K562 (cell line): ENCODE measurements around the gene SPNS2. TPM values are rescaled to one million over a fixed set of nuclear protein-coding genes. Genes with fewer than 3 reads are reported as not detected.

Experiments
- ATAC-seq: fragments of 200-7000 bp; cut with Tn5 transposase; 3 replicates; pipeline ENCODE4 v1.9.1; 2020; ENCODE audit warnings: moderate library complexity
- BruUV-seq: library from RNA; stranded (reverse); fragments of 400-500 nt; replicated peaks from 2 replicates; lab custom pipeline; 2021; lab: Mats Ljungman, UMichigan
- CTCF ChIA-PET: fragments of 300-600 bp; formaldehyde crosslinking; extraction: SDS; loops from one replicate; lab custom pipeline; 2021; ENCODE audit warnings: low intra/inter-chr PET ratio; lab: Yijun Ruan, JAX
- POLR2A ChIA-PET: fragments of 300-600, 350-650 bp; sonication (Branson Sonifier 250); formaldehyde crosslinking; extraction: SDS; loops from one replicate; lab custom pipeline; 2021; ENCODE audit warnings: antibody characterized with exemption, inconsistent platforms; lab: Yijun Ruan, JAX
- DNase-seq, 4 experiments: peaks; one replicate each; pipeline versions ENCODE4 v3.0.0 to v3.0.0-alpha.2; 2011 to 2018; ENCODE audit warnings: low spot score in 3 of 4, mixed read lengths in 3 of 4; ENCODE audit errors: extremely low read depth in 1 of 4
- FAIRE-seq: peaks from 2 replicates; lab custom pipeline; 2011; peaks lifted over from hg19 to GRCh38; lab: Jason Lieb, UNC
- H2AFZ ChIP-seq: 2 replicates; pipeline ENCODE4 v1.6.0; 2011; ENCODE audit warnings: low read depth, low read length, control low read depth, inconsistent platforms
- H3K27ac ChIP-seq: fragments of 200-600 bp; 3 replicates; pipeline ENCODE4 v1.8.0; 2011; ENCODE audit warnings: low read depth, mild to moderate bottlenecking, control low read depth, inconsistent platforms, low read length, moderate library complexity, mixed read lengths; ENCODE audit errors: extremely low read depth
- H3K27me3 ChIP-seq, 2 experiments: fragments of 300-600 bp in 1 of 2; 2 replicates in 1 of 2; 3 replicates in 1 of 2; pipeline versions ENCODE4 v1.6.0 to v1.8.0; 2011; ENCODE audit warnings: inconsistent platforms in 2 of 2, low read length in 2 of 2, mild to moderate bottlenecking in 1 of 2, mixed read lengths in 1 of 2, moderate library complexity in 1 of 2; ENCODE audit not compliant: control insufficient read depth in 2 of 2, insufficient read depth in 2 of 2
- H3K36me3 ChIP-seq: fragments of 300-600 bp; 3 replicates; pipeline ENCODE4 v1.8.0; 2011; ENCODE audit warnings: mild to moderate bottlenecking, low read length, inconsistent platforms; ENCODE audit not compliant: control insufficient read depth, insufficient read depth
- H3K4me1 ChIP-seq, 2 experiments: fragments of 200-600 bp in 1 of 2; replicated peaks in 1 of 2; 2 replicates in 1 of 2; 3 replicates in 1 of 2; pipeline versions ENCODE4 v1.5.1 to v1.8.0; 2011; ENCODE audit warnings: inconsistent platforms in 2 of 2, low read length in 2 of 2, mild to moderate bottlenecking in 1 of 2, mixed read lengths in 1 of 2, moderate library complexity in 1 of 2; ENCODE audit not compliant: control insufficient read depth in 2 of 2, insufficient read depth in 2 of 2
- H3K4me2 ChIP-seq: 2 replicates; pipeline ENCODE4 v1.6.1; 2011; ENCODE audit warnings: low read length, control low read depth, inconsistent platforms, mixed read lengths; ENCODE audit not compliant: insufficient read depth
- H3K4me3 ChIP-seq: fragments of 200-600 bp; sonication (generic), shearing (Covaris generic); 2 replicates; pipeline ENCODE4 v1.5.1; 2016; ENCODE audit warnings: control low read depth, inconsistent platforms
- H3K79me2 ChIP-seq: fragments of 200-600 bp; 3 replicates; pipeline ENCODE4 v1.8.0; 2011; ENCODE audit warnings: low read length, inconsistent platforms; ENCODE audit not compliant: control insufficient read depth, insufficient read depth
- H3K9ac ChIP-seq, 2 experiments: 2 replicates each; pipeline versions ENCODE4 v1.6.0 to v1.6.1; 2011; ENCODE audit warnings: low read depth in 2 of 2, low read length in 2 of 2, control low read depth in 1 of 2, inconsistent platforms in 1 of 2, mild to moderate bottlenecking in 1 of 2, mixed read lengths in 1 of 2; ENCODE audit not compliant: insufficient read depth in 1 of 2
- H3K9me1 ChIP-seq: one replicate; pipeline ENCODE4 v1.6.0; 2011; ENCODE audit warnings: inconsistent platforms, mild to moderate bottlenecking, low read length, moderate library complexity; ENCODE audit not compliant: control insufficient read depth, insufficient read depth
- H3K9me3 ChIP-seq: replicated peaks from 2 replicates; pipeline ENCODE4 v1.5.1; 2011; ENCODE audit warnings: low read depth, low read length, inconsistent platforms; ENCODE audit not compliant: control insufficient read depth, insufficient read depth
- H4K20me1 ChIP-seq: replicated peaks from 2 replicates; pipeline ENCODE4 v1.6.1; 2011; ENCODE audit warnings: low read length, inconsistent platforms, mixed read lengths; ENCODE audit not compliant: control insufficient read depth, insufficient read depth
- HMG20A ChIP-seq: fragments of 450-650 bp; formaldehyde crosslinking; conservative IDR thresholded peaks from 2 replicates; pipeline ENCODE4 v1.4.0; 2020; ENCODE audit warnings: mild to moderate bottlenecking, mixed read lengths
- ZNF217 ChIP-seq: sonication (generic); formaldehyde crosslinking; IDR thresholded peaks from 2 replicates; pipeline ENCODE4 v1.8.0; 2022; ENCODE audit warnings: mild to moderate bottlenecking, missing genetic modification reagents
- WGBS: fragments of 100-300 bp; shearing (Covaris generic); methylation state at CpG from one replicate; pipeline ENCODE4 v1.1.6; 2016; ENCODE audit warnings: low coverage, mixed read lengths; ENCODE audit not compliant: insufficient coverage; ENCODE audit errors: missing lambda C conversion rate; 5-methylcytosine and 5-hydroxymethylcytosine counted together
- in situ Hi-C: fragments of 300-500 bp; cut with MboI; formaldehyde crosslinking; loops from 4 replicates; pipeline ENCODE4 v1.15.0; 2018; ENCODE audit warnings: inconsistent platforms, mixed read lengths
- intact Hi-C: fragments of 100-400 bp; cut with micrococcal nuclease; formaldehyde crosslinking; loops from 2 replicates; pipeline ENCODE4 v1.14.2; 2022
- polyA plus RNA-seq, 8 experiments: library from polyadenylated mRNA; depleted of rRNA in 4 of 8; stranded (reverse) in 5 of 8; unstranded in 3 of 8; fragments of >200 nt; fragmentation: Nextera tagmentation in 2 of 8; fragmentation: Illumina TruSeq in 1 of 8; extraction: Ambion mirVana in 2 of 8; extraction: Trizol in 1 of 8; gene quantifications; 2 replicates each; pipeline versions ENCODE4 v1.2.1 to v1.2.3, GENCODE V29; 2011 to 2014; ENCODE audit warnings: inconsistent platforms in 1 of 8, missing spikeins in 1 of 8
- total RNA-seq, 7 experiments: library from RNA; depleted of rRNA in 6 of 7; stranded (reverse); fragments of >200 nt in 6 of 7; fragmentation: Illumina TruSeq in 2 of 7; extraction: Trizol in 2 of 7; gene quantifications; 2 replicates each; pipeline versions ENCODE4 v1.2.1 to v1.2.3, GENCODE V29; 2011 to 2021; ENCODE audit warnings: low replicate concordance in 1 of 7
- TF ChIP-seq, protein P1 (sequence below): fragments of 450-650 bp; IDR thresholded peaks from 2 replicates; pipeline ENCODE4 v1.6.1; 2016; ENCODE audit warnings: borderline replicate concordance
- TF ChIP-seq, protein P2 (sequence below): fragments of 200-600 bp; sonication (generic); IDR thresholded peaks from one replicate; pipeline ENCODE4 v1.6.1; 2012; ENCODE audit warnings: mild to moderate bottlenecking, low read depth, low read length, inconsistent platforms

The SPNS2 gene
- total and polyA plus RNA-seq, 9 of the 15 experiments (the other 6 are each of a cell fraction or from before 2014, with no cell fraction given), result 0.06 TPM; not detected in 8

DNA sequence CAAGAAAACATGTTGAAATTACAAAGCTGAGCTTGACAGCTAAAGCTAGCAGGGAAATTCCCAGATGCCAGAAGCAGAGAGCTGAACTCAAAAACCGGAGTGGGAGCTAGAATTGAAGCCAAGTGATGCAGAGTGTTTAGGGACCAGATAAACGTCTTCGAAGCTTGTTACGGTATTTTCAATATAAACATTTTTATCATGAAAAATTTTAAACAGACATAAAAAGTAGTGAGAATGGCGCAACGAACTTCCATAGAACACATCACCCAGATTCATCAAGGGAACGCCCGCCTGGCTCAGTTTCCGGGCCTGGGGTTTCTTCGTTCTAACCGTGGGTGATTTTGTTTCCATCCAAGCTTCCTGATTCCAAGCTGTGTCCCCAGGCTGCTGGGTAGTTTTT is 18.1 kb downstream of the SPNS2 start (continued):
- TF ChIP-seq, protein P1, sequence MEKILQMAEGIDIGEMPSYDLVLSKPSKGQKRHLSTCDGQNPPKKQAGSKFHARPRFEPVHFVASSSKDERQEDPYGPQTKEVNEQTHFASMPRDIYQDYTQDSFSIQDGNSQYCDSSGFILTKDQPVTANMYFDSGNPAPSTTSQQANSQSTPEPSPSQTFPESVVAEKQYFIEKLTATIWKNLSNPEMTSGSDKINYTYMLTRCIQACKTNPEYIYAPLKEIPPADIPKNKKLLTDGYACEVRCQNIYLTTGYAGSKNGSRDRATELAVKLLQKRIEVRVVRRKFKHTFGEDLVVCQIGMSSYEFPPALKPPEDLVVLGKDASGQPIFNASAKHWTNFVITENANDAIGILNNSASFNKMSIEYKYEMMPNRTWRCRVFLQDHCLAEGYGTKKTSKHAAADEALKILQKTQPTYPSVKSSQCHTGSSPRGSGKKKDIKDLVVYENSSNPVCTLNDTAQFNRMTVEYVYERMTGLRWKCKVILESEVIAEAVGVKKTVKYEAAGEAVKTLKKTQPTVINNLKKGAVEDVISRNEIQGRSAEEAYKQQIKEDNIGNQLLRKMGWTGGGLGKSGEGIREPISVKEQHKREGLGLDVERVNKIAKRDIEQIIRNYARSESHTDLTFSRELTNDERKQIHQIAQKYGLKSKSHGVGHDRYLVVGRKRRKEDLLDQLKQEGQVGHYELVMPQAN, result no peak
- TF ChIP-seq ZNF217 (CRISPR knock-in tag), result no peak
- no peak for TF ChIP-seq HMG20A

DNA sequence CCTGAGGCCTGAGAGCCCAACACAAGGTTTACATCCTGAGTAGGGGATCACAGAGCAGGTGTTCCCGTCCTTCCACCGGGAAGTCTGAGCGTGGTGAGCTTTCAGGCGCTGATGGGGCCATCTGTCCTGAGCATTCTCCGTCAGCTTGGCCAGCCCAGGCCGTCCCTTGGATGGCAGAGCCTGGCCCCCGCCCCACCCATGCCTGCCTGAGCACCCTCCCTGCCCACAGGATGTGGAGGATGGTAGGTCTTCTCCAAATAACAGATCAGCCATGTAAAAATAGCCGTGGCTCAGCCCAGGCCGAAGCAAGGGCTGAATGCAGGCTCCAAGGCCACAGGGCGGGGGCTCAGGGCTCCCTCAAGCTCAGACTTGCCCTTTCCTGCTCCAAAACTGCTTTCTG is 20.2 kb downstream of the SPNS2 start:
- POLR2A ChIA-PET, result interaction anchor here (0.6 to 0.8 kb wide), 2 partner anchors 9 to 1568 kb away, joined by 3 to 5 read pairs; no protein-coding TSS in a partner anchor
- peaks cover 9 to 52% of the 10 kb centered on the region in 2 experiments; a peak in 4 of 5 replicates for H3K27me3 ChIP-seq
- FAIRE-seq, result no peak
- no peak overlapping the region for H3K4me2 ChIP-seq
- ATAC-seq, result no peak; the same call in 2 of the 3 replicates
- H3K4me3 ChIP-seq, result no peak overlapping the region
- peak overlapping the region in 1 of 2 experiments; percentile 26; a peak in 1 of 4 replicates for H3K9ac ChIP-seq
- DNase-seq, result no peak
- BruUV-seq, result no TSS peak
- in situ Hi-C loops (no loop called here), intact Hi-C loops (no loop called here)
- peaks cover 0 to 11% of the 10 kb centered on the region in 2 experiments; a peak in 2 of 5 replicates for H3K4me1 ChIP-seq
- TF ChIP-seq, protein P2, sequence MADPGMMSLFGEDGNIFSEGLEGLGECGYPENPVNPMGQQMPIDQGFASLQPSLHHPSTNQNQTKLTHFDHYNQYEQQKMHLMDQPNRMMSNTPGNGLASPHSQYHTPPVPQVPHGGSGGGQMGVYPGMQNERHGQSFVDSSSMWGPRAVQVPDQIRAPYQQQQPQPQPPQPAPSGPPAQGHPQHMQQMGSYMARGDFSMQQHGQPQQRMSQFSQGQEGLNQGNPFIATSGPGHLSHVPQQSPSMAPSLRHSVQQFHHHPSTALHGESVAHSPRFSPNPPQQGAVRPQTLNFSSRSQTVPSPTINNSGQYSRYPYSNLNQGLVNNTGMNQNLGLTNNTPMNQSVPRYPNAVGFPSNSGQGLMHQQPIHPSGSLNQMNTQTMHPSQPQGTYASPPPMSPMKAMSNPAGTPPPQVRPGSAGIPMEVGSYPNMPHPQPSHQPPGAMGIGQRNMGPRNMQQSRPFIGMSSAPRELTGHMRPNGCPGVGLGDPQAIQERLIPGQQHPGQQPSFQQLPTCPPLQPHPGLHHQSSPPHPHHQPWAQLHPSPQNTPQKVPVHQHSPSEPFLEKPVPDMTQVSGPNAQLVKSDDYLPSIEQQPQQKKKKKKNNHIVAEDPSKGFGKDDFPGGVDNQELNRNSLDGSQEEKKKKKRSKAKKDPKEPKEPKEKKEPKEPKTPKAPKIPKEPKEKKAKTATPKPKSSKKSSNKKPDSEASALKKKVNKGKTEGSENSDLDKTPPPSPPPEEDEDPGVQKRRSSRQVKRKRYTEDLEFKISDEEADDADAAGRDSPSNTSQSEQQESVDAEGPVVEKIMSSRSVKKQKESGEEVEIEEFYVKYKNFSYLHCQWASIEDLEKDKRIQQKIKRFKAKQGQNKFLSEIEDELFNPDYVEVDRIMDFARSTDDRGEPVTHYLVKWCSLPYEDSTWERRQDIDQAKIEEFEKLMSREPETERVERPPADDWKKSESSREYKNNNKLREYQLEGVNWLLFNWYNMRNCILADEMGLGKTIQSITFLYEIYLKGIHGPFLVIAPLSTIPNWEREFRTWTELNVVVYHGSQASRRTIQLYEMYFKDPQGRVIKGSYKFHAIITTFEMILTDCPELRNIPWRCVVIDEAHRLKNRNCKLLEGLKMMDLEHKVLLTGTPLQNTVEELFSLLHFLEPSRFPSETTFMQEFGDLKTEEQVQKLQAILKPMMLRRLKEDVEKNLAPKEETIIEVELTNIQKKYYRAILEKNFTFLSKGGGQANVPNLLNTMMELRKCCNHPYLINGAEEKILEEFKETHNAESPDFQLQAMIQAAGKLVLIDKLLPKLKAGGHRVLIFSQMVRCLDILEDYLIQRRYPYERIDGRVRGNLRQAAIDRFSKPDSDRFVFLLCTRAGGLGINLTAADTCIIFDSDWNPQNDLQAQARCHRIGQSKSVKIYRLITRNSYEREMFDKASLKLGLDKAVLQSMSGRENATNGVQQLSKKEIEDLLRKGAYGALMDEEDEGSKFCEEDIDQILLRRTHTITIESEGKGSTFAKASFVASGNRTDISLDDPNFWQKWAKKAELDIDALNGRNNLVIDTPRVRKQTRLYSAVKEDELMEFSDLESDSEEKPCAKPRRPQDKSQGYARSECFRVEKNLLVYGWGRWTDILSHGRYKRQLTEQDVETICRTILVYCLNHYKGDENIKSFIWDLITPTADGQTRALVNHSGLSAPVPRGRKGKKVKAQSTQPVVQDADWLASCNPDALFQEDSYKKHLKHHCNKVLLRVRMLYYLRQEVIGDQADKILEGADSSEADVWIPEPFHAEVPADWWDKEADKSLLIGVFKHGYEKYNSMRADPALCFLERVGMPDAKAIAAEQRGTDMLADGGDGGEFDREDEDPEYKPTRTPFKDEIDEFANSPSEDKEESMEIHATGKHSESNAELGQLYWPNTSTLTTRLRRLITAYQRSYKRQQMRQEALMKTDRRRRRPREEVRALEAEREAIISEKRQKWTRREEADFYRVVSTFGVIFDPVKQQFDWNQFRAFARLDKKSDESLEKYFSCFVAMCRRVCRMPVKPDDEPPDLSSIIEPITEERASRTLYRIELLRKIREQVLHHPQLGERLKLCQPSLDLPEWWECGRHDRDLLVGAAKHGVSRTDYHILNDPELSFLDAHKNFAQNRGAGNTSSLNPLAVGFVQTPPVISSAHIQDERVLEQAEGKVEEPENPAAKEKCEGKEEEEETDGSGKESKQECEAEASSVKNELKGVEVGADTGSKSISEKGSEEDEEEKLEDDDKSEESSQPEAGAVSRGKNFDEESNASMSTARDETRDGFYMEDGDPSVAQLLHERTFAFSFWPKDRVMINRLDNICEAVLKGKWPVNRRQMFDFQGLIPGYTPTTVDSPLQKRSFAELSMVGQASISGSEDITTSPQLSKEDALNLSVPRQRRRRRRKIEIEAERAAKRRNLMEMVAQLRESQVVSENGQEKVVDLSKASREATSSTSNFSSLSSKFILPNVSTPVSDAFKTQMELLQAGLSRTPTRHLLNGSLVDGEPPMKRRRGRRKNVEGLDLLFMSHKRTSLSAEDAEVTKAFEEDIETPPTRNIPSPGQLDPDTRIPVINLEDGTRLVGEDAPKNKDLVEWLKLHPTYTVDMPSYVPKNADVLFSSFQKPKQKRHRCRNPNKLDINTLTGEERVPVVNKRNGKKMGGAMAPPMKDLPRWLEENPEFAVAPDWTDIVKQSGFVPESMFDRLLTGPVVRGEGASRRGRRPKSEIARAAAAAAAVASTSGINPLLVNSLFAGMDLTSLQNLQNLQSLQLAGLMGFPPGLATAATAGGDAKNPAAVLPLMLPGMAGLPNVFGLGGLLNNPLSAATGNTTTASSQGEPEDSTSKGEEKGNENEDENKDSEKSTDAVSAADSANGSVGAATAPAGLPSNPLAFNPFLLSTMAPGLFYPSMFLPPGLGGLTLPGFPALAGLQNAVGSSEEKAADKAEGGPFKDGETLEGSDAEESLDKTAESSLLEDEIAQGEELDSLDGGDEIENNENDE, result no peak
- H3K27ac ChIP-seq, result no peak overlapping the region
- CTCF ChIA-PET, result no interaction called here
- H2AFZ ChIP-seq, result no peak overlapping the region
- no peaks in the 10 kb centered on the region for H3K36me3 ChIP-seq
- no peaks in the 10 kb centered on the region for H3K9me1 ChIP-seq
- WGBS, result 13% methylated on average over 6 of the region's 10 CpGs
- H3K79me2 ChIP-seq, result no peaks in the 10 kb centered on the region
- 0 out of 2 replicates have a peak, but pooled peaks cover 3% of the 10 kb centered on the region for H4K20me1 ChIP-seq
- H3K9me3 ChIP-seq, result no peaks in the 10 kb centered on the region
